ENCODE data around the gene LMX1B.
"Not testable (repeated sequence)": the region's sequence is repeated elsewhere in the genome, so short reads cannot be mapped to it uniquely, and the experiment has no call there.

The LMX1B gene

DNA sequence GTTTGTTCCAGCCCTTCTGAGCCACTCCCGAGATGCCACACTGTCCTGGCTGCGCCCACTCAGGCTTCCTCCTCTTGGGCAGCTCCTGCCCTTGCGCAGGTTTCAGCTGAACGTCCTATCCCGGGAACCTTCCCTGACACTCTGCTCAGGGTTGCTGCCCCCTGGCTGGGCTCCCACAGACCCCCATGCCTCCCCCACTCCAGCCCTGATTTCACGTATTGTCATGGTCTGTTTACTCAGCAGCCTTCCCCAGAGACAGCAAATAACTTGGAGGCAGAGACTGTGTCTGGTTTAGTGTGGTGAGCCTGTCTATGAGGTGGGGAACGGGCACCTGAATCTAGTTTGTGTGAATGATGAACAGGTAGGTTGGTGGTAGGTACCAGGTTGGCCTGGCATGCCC is 40.4 kb downstream of the LMX1B start:
- TF ChIP-seq POLR2A (IDR thresholded peaks at IDR 0.05; ENCODE audit: extremely low read depth, insufficient read length), result no peak
- TF ChIP-seq, protein P1, sequence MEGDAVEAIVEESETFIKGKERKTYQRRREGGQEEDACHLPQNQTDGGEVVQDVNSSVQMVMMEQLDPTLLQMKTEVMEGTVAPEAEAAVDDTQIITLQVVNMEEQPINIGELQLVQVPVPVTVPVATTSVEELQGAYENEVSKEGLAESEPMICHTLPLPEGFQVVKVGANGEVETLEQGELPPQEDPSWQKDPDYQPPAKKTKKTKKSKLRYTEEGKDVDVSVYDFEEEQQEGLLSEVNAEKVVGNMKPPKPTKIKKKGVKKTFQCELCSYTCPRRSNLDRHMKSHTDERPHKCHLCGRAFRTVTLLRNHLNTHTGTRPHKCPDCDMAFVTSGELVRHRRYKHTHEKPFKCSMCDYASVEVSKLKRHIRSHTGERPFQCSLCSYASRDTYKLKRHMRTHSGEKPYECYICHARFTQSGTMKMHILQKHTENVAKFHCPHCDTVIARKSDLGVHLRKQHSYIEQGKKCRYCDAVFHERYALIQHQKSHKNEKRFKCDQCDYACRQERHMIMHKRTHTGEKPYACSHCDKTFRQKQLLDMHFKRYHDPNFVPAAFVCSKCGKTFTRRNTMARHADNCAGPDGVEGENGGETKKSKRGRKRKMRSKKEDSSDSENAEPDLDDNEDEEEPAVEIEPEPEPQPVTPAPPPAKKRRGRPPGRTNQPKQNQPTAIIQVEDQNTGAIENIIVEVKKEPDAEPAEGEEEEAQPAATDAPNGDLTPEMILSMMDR (IDR thresholded peaks at IDR 0.05; ENCODE audit: low read depth, low read length), result no peak
- TF ChIP-seq, protein P2, sequence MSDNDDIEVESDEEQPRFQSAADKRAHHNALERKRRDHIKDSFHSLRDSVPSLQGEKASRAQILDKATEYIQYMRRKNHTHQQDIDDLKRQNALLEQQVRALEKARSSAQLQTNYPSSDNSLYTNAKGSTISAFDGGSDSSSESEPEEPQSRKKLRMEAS (IDR thresholded peaks at IDR 0.05; ENCODE audit: low read depth, low read length), result no peak
- no peak for TF ChIP-seq MYC (IDR thresholded peaks at IDR 0.05; ENCODE audit: low read depth, low read length)
- DNase-seq (ENCODE audit: low read depth), result no peak
- H3K4me3 ChIP-seq (ENCODE audit: low read depth, low read length), result no peak overlapping the region

DNA sequence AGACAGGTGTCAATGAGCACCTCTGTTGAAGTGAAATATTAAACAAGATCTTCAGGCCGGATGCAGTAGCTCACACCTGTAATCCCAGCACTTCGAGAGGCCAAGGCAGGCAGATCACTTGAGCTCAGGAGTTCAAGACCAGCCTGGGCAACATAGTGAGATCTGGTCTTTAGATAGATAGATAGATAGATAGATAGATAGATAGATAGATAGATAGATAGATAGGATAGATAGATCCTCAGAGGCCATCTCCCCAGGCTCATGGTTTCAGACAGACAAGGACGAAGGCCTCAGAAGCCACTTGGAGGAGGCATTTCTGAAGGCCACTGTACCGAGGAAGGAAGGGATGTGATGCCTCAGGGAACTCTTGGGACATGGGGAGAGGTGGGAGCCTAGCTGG is 42.5 kb downstream of the LMX1B start:
- DNase-seq (ENCODE audit: low read depth), result not testable (repeated sequence)

DNA sequence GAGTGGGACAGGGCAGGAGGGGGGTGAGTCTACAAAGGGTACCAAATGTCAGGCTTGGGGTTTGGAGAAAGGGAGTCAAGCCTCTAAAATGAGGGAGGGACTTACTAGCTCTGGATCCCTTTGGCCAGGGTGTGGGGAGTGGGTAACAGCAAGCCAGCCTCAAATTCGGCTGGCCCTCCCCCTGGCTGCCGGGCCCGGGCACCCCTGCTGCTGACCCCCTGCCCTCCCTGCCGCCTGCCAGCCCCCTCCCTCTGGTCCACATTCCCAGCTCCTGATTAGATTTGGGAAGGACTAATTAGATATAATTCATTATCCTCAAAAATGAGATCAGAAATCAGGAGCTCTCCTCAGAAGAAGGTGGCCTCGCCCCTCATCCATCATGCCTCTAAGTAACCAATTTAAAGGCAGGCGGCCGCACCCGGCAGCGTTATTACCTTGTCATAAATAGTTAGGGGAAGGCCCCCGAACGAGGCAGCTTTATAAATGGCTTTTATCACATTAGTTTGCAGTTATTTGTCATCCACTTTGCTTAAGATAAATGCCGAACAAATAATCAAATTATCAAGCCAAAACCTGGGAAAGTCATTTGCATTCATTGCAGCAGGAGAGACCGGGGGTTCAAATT is 44.6 kb downstream of the LMX1B start:
- no peak overlapping the region for H3K4me3 ChIP-seq (ENCODE audit: low read depth, low read length)
- DNase-seq (ENCODE audit: low read depth), result no peak
- TF ChIP-seq, protein P2 (IDR thresholded peaks at IDR 0.05; ENCODE audit: low read depth, low read length), result no peak
- TF ChIP-seq MYC (IDR thresholded peaks at IDR 0.05; ENCODE audit: low read depth, low read length) (no peak), POLR2A (IDR thresholded peaks at IDR 0.05; ENCODE audit: extremely low read depth, insufficient read length) (no peak)
- TF ChIP-seq, protein P1 (IDR thresholded peaks at IDR 0.05; ENCODE audit: low read depth, low read length), result no peak

More for the DNA sequence above, 42.5 kb downstream of the LMX1B start:
- H3K4me3 ChIP-seq (ENCODE audit: low read depth, low read length), result not testable (repeated sequence)

DNA sequence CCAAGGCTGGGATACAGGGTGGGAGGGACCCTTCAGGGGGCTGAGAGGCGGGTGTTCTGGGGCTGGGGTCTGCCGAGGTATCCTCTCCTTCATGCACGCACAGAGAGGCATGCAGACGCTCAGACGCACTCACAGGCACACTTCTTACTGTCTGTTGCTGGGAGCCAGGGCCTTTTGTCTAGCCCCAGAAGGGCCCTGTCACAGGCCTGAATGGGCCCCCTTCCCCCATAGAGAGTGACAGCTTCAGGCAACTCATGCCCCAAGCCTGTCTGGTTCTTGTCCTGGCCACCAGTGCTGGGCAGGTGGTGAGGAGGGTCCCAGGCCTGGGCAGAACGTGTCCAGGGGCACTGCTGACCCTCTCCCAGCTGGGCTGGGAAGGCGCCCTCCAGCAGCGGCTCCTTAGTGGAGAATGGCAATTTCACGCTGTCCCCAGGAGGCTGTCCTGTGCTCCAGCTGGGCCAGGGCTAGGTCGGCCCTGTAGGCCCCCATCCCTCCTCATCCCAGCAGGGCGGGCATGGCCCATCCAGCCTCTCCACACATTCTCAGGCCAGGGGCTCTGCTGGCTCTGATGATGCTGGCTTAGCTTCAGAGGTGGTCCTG is 45.3 kb downstream of the LMX1B start:
- no peak for DNase-seq (ENCODE audit: low read depth)
- TF ChIP-seq, protein P2 (IDR thresholded peaks at IDR 0.05; ENCODE audit: low read depth, low read length), result no peak
- TF ChIP-seq MYC (IDR thresholded peaks at IDR 0.05; ENCODE audit: low read depth, low read length), result no peak
- TF ChIP-seq, protein P1 (IDR thresholded peaks at IDR 0.05; ENCODE audit: low read depth, low read length), result no peak
- no peak for TF ChIP-seq POLR2A (IDR thresholded peaks at IDR 0.05; ENCODE audit: extremely low read depth, insufficient read length)

DNA sequence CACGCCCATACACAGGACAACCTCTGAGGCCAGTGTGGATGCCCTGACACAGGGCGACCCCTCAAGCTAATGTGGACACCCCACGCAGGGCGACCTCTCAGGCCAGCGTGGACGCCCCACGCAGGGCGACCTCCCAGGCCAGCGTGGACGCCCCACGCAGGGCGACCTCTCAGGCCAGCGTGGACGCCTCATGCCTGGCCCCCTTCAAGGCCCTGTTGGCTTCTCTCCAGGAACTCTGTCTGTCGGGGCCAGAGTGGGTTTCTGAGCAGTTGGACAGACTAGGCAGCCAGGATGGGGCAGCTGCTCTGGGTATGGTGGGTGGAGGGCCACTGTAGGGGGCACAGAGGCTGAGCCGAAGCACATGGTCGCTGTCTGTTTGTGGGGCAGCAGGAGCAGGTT is 47.4 kb downstream of the LMX1B start:
- no peak overlapping the region for H3K4me3 ChIP-seq (ENCODE audit: low read depth, low read length)
- DNase-seq (ENCODE audit: low read depth), result no peak
- TF ChIP-seq POLR2A (IDR thresholded peaks at IDR 0.05; ENCODE audit: extremely low read depth, insufficient read length), result no peak
- TF ChIP-seq MYC (IDR thresholded peaks at IDR 0.05; ENCODE audit: low read depth, low read length), result no peak
- TF ChIP-seq, protein P1 (IDR thresholded peaks at IDR 0.05; ENCODE audit: low read depth, low read length), result no peak
- TF ChIP-seq, protein P2 (IDR thresholded peaks at IDR 0.05; ENCODE audit: low read depth, low read length), result no peak

More for the DNA sequence above, 45.3 kb downstream of the LMX1B start:
- H3K4me3 ChIP-seq (ENCODE audit: low read depth, low read length), result no peak overlapping the region

DNA sequence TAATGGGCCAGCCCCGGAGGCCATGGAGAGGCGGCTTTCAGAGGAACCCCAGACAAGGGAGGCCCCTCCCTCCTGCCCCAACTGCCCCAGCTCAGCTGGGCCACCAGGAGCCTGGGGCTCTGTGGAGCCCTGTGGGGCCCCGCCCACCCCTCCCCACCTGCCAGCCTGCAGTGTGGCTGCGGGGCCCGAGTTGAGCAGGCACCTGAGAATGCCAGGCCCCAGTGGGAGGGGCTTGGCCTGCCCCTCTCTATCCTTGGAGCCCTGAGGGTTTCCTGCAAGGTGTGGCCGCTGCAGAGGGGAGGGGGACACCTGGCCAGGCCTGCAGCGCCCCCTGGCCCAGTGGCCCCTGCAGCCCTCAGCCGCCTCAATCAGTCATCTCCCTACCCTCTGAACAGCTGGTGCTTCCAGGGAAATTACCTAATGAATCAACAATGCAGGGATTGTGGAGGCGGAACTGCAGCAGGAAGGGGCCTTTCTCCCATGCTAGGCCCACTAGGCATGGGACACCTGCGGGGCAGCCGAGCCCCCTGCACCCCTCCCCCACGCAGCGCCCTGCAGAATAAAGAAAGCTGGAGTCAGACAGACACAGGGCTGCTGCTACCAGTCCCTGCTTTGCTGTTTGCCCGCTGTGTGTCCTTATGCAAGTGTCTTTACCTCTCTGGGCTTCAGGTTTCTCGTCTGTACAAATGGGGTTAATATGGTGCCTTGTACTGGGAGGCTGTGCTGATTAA is 48.0 kb downstream of the LMX1B start:
- TF ChIP-seq, protein P2 (IDR thresholded peaks at IDR 0.05; ENCODE audit: low read depth, low read length), result no peak
- TF ChIP-seq MYC (IDR thresholded peaks at IDR 0.05; ENCODE audit: low read depth, low read length), result no peak
- TF ChIP-seq POLR2A (IDR thresholded peaks at IDR 0.05; ENCODE audit: extremely low read depth, insufficient read length), result no peak
- TF ChIP-seq, protein P1 (IDR thresholded peaks at IDR 0.05; ENCODE audit: low read depth, low read length), result no peak

More for the DNA sequence above, 48.0 kb downstream of the LMX1B start:
- no peak for DNase-seq (ENCODE audit: low read depth)
- H3K4me3 ChIP-seq (ENCODE audit: low read depth, low read length), result no peak overlapping the region
